GM18508 (cell line): ENCODE data around the gene VTA1.
"Not testable (repeated sequence)": the region's sequence is repeated elsewhere in the genome, so short reads cannot be mapped to it uniquely, and the experiment has no call there.

ENCODE experiments used
- ATAC-seq: cut with Tn5 transposase; IDR thresholded peaks from one replicate; pipeline ENCODE4 v1.9.1; 2021; ENCODE audit warnings: moderate number of reproducible peaks; ENCODE audit not compliant: insufficient read depth, unreplicated experiment

Gene VTA1

DNA sequence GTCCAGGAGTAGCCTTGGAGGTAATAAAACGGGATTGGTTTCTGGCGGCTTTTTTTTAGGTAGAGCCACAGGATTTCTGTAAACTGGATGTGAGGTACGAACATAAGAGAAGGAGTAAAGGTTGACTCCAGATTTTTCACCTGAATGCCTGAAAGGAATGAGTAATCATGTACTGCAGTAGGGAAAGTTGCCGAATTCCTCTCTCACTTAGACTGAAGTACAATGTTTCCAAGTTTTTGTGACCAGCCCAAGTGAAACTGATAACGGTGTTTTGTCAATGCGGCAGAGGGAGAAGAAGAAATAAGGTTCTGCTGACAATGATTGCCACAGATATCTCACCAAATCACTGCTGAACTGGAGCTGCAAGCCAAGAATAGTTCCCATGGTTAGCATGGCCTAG is 75.0 kb downstream of the VTA1 start:
- ATAC-seq: no peak

DNA sequence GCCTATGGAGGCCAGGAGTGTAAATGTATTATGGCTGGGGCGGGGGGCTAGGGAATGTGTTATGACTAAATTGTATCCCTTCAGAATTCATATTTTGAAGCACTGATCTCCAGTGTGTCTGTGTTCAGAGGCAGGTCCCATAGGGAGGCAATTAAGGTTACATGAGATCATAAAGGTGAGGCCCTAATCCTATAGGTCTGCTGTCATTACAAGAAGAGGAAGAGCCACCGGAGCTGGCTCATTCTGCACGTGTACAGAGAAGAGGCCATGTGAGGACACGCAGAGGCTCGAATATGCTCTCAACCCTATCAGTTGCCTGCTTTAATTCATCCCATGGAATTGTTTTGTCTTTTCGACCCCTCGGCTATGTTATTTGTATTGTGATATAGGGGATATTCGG is 76.9 kb downstream of the VTA1 start:
- no peak for ATAC-seq

DNA sequence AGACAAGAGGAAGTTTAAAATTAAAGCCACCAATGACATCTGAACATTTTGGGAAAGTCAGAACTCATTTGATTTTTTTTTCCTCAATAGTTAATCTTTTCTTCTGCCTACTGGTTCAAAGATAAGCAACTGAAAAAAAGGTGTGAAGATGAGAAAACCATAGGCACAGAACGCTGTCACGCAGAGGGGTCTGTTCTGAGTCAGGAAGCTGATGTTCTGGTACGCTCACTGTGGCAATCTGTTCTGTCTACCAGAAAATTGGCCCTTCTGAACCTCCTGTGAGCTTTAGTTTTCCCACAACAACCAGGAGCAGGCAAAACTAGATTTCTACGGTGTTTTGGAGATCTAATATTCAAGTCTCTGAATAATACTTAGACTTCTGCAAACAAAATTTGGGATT is 78.1 kb downstream of the VTA1 start:
- ATAC-seq: no peak

DNA sequence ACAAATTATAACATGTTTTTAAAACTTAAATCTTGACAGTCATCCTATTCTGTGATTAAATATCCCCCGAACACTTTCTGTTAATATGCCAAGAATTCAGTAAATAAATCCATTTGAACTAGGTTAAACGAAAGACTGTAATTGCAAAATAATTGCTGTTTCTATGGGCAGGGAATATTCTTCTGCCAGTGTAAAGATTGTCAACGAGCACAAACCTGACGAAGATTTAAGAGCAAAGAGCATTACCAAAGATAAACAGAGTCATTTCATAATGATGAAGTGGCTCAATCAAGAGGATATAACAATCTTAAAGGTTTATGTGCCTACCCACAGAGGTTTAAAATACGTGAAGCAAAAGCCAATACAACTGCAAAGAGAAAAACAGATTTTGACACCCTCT is 78.5 kb downstream of the VTA1 start:
- no peak for ATAC-seq

DNA sequence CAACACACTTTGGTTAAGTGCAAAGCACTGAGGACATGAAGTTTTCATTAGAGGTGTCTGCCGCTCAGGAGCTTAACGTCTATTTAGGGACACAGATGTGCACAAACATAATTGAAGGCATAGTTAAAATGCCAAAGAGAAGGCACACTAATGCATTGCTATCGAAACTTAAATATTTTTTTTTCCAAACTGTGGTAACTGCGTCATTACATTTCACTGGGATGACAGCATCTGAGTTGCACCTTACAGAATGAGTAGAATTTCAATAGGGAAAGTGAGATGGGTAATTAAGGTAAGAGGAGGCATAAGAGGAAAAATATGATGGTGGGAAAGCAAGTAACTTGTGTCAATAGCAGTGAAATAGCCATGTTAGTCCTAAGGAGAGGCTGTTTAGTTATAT is 79.7 kb downstream of the VTA1 start:
- ATAC-seq: no peak

DNA sequence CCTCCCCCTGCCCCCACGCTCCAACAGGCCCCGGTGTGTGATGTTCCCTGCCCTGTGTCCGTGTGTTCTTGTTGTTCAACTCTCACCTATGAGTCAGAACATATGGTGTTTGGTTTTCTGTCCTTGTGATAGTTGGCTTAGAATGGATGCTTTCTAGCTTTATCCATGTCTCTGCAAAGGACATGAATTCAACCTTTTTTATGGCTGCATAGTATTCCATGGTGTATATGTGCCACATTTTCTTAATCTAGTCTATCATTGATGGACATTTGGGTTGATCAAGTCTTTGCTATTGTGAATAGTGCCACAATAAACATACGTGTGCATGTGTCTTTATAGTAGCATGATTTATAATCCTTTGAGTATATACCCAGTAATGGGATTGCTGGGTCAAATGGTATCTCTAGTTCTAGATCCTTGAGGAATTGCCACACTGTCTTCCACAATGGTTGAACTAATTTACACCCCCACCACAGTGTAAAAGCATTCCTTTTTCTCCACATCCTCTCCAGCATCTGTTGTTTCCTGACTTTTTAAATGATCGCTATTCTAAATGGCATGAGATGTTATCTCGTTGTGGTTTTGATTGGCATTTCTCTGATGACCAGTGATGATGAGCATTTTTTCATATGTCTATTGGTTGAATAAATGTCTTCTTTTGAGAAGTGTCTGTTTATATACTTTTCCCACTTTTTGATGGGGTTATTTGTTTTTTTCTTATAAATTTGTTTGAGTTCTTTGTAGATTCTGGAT is 82.6 kb downstream of the VTA1 start:
- ATAC-seq: not testable (repeated sequence)

DNA sequence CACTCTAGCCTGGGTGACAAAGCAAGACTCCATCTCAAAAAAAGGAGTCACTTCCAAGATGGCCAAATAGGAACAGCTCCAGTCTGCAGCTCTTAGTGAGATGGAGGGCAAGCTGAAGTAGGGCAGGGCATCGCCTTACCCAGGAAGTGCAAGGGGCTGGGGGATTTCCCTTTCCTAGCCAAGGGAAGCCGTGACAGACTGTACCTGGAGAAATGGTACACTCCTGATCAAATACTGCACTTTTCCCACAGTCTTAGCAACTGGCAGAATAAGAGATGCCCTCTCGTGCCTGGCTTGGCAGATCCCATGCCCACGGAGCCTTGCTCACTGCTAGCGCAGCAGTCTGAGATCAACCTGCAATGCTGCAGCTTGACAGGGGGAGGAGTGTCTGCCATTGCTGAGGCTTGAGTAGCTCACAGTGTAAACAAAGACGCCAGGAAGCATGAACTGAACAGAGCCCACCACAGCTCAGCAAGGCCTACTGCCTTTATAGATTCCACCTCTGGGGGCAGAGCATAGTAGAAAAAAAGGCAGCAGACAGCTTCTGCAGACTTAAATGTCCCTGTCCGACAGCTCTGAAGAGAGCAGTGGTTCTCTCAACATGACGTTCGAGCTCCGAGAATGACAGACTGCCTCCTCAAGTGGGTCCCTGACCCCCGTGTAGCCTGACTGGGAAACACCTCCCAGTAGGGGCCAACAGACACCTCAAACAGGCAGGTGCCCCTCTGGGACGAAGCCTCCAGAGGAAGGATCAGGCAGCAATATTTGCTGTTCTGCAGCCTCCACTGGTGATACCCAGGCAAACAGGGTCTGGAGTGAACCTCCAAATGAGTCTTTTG is 85.4 kb downstream of the VTA1 start:
- not testable (repeated sequence) for ATAC-seq

DNA sequence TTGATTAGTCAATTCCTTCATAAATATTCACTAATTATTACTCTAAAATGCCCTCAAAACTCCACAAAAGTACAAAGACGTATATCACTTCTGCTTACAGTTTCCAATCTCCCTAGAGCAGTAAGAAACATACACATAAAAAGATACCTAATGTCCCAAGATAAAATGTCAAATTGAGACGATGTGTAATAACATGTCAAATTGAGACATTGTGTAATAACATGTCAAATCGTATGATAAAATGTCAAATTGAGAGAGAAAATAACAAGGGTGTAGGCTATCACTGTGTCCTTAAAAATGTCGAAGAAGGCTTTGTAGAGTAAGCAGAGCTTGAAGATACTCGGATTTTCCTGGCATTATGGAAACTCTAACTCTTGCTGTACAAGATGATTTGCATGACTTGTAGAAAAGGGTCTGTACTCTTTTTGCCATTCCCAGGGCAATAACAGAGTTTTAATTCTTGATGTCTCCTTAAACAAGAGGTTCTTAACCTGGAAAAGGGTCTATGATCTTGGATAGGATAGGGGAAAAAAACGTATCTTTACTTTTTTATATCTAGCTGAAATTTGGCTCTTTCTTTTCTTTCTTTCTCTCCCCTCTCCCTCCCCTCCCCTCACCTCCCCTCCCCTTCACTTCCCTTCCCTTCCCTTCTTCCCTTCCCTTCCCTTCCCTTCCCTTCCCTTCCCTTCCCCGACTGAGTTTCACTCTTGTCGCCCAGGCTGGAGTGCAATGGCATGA is 87.1 kb downstream of the VTA1 start:
- no peak for ATAC-seq

DNA sequence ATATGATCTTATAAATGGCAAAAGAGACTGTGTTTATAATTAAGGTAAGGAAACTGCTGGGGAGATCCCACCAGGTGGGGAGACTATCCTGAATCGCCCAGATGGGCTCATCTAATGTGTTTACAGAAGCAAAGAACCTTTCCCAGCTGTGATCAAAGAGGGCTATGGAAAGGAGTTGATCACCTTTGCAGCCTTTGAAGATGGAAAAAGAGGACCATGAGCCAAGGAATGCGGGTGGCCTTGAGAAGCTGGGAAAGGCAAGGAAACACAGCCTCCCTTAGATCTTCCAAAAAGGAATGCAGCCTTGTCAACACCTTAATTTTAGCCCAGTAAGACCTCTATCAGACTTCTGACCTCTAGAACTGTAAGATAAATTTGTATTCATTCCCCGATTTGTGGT is 88.2 kb downstream of the VTA1 start:
- ATAC-seq: no peak

DNA sequence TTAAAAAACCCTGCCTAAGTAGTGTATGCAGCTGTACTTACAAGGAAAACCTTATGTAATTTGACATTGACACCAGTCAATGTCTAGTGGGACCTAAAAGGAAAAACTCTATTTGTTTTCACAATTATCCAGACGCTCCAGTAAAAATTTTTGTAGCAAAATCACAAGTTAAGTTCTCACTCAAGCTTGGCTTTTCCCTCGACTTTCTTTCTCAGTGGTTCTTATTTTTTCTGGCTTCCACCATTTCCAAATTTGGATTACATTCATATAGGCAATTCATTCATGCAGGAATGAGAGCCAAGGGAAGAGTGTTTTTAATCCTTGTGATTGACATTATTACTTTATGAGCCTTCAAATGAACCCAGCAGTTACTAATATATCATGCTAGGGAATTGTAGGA is 88.7 kb downstream of the VTA1 start:
- ATAC-seq: no peak

DNA sequence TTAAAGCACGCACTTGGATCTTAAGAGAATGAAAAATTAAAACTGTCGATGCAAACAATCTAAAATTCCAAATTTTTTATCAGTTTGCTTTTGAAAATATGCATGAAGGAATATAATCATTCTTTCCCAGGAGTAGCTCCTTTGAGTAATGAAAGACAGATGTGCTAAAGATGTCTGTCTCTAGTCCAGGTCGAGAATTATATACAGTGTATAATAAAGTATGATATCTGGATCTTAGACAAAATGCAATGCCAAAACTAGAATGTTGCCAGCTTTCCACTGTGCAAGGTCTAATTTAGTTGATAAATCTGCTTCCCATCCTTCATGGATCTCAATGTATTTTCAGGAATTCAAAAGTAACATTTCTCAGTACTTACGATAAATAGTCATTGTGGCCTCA is 89.6 kb downstream of the VTA1 start:
- no peak for ATAC-seq

DNA sequence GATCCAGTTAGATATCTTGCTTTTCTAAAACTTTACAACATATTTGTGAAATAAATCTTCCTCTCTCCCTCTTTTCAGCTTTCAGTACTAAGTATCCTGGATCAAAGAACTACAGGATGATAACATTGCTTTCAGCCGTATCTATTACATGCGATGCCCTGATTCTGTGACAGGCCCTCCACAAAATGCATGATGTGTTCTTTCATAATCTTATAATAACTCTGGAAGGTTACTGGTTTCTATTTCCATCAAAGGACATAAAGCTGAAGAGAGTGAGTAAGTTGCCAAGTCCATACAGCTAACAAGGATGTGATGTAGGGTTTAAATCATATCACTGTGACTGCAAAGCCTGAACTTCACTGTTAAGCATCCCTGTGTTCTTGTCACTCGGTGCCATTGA is 91.8 kb downstream of the VTA1 start:
- no peak for ATAC-seq

DNA sequence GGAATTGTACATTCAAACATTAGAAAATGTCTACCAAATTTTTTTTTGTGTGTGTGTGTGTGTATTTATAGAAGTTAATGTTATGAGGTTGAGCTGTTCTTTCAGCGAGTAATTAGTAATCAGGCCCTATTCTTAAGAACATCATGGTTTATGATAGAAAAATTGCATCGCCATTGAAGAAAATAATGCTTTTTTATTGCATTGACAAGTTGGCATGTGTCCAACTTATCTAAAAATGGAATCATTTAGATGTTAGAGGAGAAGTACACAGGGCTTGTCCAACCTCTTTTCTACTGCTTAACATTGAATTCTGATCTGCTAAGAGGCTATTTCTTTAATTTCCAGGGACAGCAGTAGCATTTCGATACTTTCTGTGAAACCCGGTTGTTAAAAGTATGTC is 93.1 kb downstream of the VTA1 start:
- ATAC-seq: no peak

DNA sequence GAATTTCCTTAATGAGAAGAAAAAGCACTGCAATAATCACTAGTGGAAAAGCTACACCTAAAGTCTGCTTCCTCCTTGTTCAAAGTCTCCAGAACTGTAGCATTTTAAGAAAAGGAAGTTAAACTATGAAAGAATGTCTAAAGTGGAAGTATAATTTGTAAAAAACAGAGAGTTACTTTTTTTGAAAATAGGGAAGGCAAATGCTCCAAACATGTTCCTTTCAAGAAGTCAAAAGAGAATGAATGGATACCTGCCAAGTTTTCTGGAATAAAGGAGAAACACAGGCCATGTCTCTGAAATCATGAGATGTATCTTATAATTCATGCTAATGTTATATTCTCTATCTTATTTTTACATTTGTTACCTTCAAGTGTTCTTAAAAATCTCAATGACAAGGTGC is 94.0 kb downstream of the VTA1 start:
- ATAC-seq: no peak

DNA sequence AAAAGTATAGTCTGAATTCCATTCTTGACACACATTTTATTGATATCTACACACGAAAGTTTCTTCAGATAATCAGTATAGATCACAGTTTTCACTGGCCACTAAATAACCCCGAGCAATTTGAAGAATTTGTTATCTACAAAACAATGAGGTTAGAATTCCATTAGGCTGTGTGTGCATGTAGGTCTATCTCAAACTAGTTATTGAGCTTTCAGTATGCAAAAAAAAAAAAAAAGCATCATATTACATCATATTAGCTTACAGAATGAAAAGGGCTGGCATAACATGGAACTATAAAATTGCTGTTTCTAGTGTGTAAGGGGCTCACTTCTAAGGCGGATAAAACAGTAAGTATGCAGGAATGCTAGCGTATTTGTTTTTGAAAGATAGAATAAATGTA is 95.2 kb downstream of the VTA1 start:
- ATAC-seq: no peak

DNA sequence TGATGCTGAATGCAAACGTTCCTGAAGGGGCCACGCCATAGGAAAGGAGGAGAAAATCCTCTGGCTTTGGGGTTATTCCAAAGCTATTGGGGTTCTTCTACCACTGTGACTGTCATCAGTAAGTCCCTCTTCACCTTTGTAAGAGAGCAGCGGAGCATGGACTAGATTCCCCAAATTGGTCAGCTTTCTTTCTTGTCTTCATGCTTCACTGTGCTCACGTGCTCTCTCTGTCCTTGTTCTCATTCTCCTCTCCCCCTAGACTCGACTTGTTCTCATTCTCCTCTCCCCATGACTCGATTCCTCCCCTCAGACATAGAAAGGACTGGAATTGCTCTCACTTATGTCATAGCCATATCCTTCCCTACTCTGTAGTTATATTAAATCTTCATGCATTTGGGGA is 99.9 kb downstream of the VTA1 start:
- ATAC-seq: no peak

DNA sequence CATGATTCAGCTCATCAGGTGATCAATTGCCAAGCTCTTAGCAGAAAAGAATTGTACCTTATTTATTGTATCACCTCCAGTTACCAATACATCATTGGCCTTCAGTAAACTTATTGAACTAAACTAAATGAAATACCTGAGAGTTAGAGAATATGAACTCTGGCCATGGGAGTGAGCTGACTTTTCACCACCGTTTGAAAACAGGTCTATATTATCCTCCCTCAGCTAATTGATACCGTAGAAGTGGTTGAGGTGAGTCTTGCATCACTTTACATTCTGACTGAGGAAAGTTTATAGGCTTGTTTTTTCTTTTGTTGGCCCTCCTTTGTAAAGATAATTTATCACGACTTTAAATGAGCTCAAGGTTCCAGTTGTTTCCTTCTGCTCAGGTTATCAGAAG is 102.2 kb downstream of the VTA1 start:
- no peak for ATAC-seq

DNA sequence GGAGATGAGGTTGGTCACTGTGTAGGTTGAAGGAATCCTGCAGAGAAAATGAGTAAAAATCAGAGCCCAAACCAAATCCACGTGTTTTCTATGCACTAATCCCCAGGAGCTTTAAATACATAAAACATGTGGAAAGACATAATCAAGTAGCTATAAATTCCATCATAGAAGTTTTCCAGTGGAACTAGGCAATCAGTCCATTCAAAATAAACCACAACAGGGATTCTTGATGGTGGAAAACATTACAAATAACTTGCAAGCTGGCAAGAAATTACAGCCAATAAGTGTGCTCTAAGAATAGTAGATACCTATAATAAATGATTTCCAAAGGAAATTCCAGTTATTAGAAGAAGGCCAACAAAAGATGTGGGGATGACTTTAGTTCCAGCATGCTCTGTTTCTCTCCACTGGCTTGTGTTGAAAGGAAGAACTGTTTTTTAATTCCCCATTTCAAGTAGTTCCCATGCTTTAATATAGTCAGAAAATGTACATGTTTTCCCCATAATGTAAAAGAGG is 104.9 kb downstream of the VTA1 start:
- ATAC-seq: no peak

DNA sequence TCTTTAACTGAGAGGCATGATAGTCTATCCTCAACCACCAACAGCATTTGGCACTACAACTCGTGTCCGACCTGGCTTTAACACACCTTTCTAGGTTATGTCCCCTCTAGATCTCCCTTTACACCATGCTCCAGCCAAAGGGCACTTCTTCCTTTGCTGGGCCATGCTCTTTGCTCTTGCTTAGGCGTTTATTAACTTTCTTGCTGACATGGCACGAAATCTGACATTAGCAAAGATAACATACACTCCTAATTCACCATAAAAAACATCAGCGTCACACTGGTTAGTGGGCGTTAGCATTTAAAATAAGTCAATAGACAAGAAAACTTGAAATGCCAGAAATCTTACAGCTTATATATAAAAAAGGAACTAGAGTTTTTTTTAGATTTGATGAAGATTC is 107.5 kb downstream of the VTA1 start:
- ATAC-seq: no peak

DNA sequence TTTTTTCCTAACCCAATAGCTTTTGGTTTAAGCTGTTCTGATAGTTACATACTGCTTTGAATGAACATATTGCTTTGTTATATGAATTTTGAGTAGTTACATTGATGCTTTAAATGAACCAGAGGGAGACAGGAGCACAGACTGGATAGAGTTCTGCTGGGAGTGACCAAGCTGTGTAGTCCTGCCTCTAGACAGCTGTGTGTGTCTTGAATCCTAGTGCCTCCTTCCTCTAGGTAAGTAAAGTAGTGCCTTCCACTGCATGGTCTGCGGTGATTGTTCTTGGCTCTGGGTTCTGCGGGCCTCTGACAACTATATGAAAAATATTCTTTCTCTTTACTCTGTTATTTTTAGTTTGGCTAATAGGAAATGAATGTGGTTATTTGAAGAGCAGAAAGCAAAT is 108.7 kb downstream of the VTA1 start:
- ATAC-seq: no peak

DNA sequence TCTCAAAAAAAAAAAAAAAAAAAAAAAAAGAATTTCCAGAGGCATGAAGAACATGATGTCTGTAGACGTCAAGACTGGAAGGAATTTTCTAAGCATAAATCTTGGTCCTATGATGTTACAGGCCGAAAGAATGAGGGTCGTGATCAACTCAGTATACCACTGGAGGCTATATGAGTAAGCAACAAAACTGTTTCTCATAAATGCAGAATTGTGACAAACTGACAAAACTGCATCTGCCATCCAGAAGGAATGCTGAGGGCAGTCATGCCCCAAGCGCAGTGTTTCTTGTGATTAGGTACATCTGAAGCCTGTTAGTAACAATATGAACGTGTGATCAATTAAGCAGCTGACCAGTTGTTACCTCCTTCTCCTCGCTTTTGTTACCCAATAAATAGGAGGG is 111.2 kb downstream of the VTA1 start:
- ATAC-seq: no peak
